Measurements from ENCODE around the gene ARHGDIG.

DNA sequence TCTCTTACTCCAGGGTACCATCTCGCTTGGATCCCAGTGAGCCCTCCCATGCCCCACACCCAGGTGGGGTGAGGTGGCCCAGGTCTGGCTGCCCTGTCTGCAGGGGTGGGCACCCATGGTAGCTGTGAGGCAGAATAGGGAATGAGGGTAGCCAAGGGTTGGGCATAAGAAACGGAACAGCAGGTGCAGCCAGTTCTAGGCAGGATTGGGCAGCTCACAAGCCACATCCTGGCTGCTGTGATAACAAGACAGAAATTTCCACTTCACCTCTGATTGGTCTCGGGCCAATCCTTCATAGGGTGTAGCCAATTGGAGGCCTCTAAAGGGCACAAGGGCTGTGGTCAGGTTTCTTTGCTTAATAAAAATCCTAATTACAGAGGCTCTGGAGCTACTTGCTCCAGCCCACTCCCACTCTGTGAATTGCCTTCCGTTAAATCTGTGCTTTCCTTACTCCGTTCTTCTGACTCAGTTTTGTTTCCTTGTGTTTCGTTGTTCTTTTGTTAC lies 1.5 kb upstream of the ARHGDIG start:
- TF ChIP-seq CTCF (IDR thresholded peaks at IDR 0.05; ENCODE audit: borderline replicate concordance, extremely low read depth, low read length, poor library complexity, severe bottlenecking) (no peak), EZH2 (IDR thresholded peaks at IDR 0.05; ENCODE audit: borderline replicate concordance, low read depth, low read length, severe bottlenecking) (no peak)

Measured in DND-41 (cell line).